ENCODE measurements around the gene ZC3H6. TPM values are rescaled to one million over a fixed set of nuclear protein-coding genes. Genes with fewer than 3 reads are reported as not detected.
"Not testable (repeated sequence)": the region's sequence is repeated elsewhere in the genome, so short reads cannot be mapped to it uniquely, and the experiment has no call there.

Gene ZC3H6
- total RNA-seq, 2 donors from 2014 or later, result 17.7 to 19.6 TPM

DNA sequence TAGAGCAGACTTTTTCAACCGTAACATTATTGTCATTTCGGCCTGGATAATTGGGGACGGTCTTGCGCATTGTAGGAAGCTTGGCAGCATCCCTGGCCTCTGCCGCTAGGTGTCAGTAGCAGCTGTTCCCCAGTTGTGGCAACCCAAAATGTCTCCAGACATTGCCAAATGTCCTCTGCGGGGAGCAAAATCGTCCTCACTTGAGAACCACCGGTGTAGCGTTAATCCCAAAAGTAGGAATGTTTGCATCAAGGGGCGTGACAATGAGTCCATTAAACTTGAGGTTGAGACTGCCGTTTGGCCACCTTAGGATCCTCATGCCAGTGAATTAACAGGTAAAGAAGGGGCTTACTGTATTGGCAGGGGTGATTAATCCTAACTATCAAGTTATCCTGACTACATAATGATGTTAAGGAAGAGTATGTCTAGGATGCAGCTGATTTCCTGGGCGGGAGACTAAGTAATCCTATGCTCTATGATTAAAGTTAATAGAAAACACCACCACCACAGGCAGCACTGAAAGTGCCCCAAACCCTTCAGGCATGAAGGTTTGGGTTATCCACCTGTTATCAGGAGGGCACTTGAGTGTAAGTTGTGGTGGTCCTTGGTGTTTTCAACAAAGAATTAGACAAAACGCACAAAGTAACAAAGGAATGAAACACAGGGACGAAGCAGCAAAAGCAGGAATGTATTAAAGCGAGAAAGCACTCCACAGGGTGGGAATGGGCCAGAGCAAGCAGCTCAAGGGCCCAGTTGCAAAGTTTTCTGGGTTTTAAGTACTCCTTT is 15.7 kb upstream of the ZC3H6 start:
- peak overlapping the region; percentile 79 for H3K4me3 Mint-ChIP-seq
- peaks cover 7% of the 10 kb centered on the region for H3K4me1 Mint-ChIP-seq

DNA sequence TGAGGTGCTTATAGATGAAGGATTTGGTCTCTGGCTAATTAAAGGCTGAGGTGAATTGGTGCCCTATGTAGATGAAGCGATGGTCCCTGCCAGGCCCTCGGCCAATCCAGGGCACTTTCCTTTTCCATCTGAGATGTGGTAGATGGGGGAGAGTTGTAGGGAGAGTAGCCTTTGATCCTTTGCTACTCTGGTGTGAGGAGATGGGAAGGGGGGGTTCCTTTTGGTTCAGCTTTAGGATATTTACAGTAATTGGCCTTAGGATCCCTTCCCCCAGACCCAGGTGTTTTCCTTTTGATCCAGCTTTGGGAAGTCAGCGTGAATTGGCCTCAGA is 15.1 kb upstream of the ZC3H6 start:
- Mint-ChIP-seq H3K27me3 (no peaks in the 10 kb centered on the region), H3K4me1 (peaks cover 7% of the 10 kb centered on the region), H3K4me3 (no peak overlapping the region), H3K36me3 (ENCODE audit: low read depth) (no peaks in the 10 kb centered on the region), H3K27ac (peak overlapping the region; percentile 83)
- ATAC-seq (no peak), DNase-seq (no peak)
- no peaks in the 10 kb centered on the region for H3K9me3 ChIP-seq (ENCODE audit: control insufficient read depth, low read length, poor library complexity, severe bottlenecking)

More for the DNA sequence above, 15.7 kb upstream of the ZC3H6 start:
- peak; percentile 54 to 76 (median 65) for DNase-seq
- no peaks in the 10 kb centered on the region for H3K27me3 Mint-ChIP-seq
- ATAC-seq, result peak; percentile 53
- H3K27ac Mint-ChIP-seq, result peak overlapping the region; percentile 83
- H3K9me3 ChIP-seq (ENCODE audit: control insufficient read depth, low read length, poor library complexity, severe bottlenecking), result no peaks in the 10 kb centered on the region
- no peaks in the 10 kb centered on the region for H3K36me3 Mint-ChIP-seq (ENCODE audit: low read depth)

DNA sequence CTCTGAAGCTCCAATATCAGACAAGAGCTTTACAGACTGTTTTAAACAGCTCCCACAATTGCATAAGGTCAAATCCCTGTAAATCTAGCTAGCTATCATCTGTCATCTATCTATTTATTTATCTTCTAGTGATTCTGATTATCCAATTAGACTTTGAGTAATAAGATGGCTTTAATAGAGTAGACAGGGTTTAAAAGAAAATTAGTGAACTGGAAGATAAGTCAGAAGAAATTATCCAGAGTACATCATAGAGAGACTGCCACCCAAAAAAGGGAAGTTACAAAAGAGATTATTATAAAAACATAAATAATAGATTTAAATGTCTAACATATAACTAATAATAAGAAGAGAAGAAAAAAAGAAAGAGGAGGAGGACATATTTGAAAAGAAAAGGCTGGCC is 12.5 kb upstream of the ZC3H6 start:
- H3K9me3 ChIP-seq (ENCODE audit: control insufficient read depth, low read length, poor library complexity, severe bottlenecking), result no peaks in the 10 kb centered on the region
- Mint-ChIP-seq H3K36me3 (ENCODE audit: low read depth) (no peaks in the 10 kb centered on the region), H3K27me3 (no peaks in the 10 kb centered on the region), H3K27ac (no peak overlapping the region), H3K4me1 (peaks cover 7% of the 10 kb centered on the region), H3K4me3 (no peak overlapping the region)
- no peak for ATAC-seq
- DNase-seq, result no peak

DNA sequence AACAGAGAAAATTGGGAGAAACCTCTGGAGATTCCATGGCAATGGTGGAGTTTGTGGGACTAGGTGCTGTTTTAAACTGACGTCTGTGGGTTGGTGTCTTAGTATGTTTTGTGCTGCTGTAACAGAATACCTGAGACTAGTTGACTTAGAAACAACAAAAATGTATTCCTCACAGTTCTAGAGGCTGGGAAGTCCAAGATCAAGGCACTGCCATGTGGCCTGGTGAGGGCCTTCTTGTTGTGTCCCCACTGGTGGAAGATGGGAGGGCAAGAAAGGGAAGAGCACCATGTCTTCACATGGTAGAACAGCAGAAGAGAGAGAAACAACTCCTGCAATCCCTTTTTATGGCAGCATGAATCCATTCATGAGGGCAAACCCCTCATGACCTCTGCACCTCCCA is 6.8 kb upstream of the ZC3H6 start:
- H3K4me1 Mint-ChIP-seq, result no peaks in the 10 kb centered on the region
- DNase-seq (no peak), ATAC-seq (no peak)
- no peaks in the 10 kb centered on the region for H3K36me3 Mint-ChIP-seq (ENCODE audit: low read depth)
- no peak overlapping the region for H3K4me3 Mint-ChIP-seq
- no peak overlapping the region for H3K27ac Mint-ChIP-seq
- no peaks in the 10 kb centered on the region for H3K27me3 Mint-ChIP-seq
- no peaks in the 10 kb centered on the region for H3K9me3 ChIP-seq (ENCODE audit: control insufficient read depth, low read length, poor library complexity, severe bottlenecking)

DNA sequence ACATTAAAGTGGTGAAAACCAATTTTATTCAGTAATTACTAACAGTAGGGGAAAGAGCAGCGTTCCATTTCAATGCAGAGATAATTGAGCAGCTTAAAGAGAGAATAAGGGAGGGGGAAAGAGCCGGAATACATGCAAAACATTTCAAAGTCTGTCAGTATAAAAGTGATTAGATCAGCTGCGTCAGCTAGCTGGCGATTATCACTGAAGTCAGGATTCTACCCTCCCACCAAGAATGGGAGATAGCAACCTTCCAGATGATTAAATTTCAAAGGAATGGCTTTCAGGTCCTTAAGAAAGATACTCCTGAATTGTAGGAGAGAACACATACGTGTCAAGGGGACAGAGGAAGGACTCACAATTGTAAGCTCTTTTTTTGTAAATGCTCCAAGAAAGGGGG is 2.7 kb upstream of the ZC3H6 start:
- H3K9me3 ChIP-seq (ENCODE audit: control insufficient read depth, low read length, poor library complexity, severe bottlenecking), result no peaks in the 10 kb centered on the region
- Mint-ChIP-seq H3K36me3 (ENCODE audit: low read depth) (no peaks in the 10 kb centered on the region), H3K27ac (no peak overlapping the region), H3K27me3 (no peaks in the 10 kb centered on the region), H3K4me3 (no peak overlapping the region), H3K4me1 (peaks cover 3% of the 10 kb centered on the region)
- no peak for ATAC-seq
- no peak for DNase-seq

DNA sequence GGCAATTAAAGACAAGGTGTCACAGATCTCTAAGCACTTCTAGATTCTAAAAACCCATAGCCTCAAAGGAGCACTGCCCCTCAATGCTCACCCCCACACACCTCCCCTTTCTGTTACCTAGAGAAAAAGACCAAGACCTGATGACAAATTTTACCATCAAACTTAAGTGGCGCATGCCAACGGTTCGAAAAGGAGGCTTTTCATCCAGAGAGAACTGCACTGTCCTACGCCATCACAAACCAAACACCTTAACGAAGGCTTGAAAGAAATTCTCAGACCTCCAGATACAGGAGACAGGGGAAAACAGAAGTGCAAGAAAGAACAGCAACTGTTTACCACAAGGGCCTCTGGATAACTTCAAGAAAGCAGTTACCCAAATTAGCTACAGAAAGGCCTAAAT is 2.0 kb upstream of the ZC3H6 start:
- no peak for ATAC-seq
- no peak overlapping the region for H3K4me3 Mint-ChIP-seq
- DNase-seq, result no peak
- no peaks in the 10 kb centered on the region for H3K27me3 Mint-ChIP-seq
- no peaks in the 10 kb centered on the region for H3K9me3 ChIP-seq (ENCODE audit: control insufficient read depth, low read length, poor library complexity, severe bottlenecking)
- H3K4me1 Mint-ChIP-seq, result peaks cover 4% of the 10 kb centered on the region
- no peaks in the 10 kb centered on the region for H3K36me3 Mint-ChIP-seq (ENCODE audit: low read depth)
- H3K27ac Mint-ChIP-seq, result no peak overlapping the region

DNA sequence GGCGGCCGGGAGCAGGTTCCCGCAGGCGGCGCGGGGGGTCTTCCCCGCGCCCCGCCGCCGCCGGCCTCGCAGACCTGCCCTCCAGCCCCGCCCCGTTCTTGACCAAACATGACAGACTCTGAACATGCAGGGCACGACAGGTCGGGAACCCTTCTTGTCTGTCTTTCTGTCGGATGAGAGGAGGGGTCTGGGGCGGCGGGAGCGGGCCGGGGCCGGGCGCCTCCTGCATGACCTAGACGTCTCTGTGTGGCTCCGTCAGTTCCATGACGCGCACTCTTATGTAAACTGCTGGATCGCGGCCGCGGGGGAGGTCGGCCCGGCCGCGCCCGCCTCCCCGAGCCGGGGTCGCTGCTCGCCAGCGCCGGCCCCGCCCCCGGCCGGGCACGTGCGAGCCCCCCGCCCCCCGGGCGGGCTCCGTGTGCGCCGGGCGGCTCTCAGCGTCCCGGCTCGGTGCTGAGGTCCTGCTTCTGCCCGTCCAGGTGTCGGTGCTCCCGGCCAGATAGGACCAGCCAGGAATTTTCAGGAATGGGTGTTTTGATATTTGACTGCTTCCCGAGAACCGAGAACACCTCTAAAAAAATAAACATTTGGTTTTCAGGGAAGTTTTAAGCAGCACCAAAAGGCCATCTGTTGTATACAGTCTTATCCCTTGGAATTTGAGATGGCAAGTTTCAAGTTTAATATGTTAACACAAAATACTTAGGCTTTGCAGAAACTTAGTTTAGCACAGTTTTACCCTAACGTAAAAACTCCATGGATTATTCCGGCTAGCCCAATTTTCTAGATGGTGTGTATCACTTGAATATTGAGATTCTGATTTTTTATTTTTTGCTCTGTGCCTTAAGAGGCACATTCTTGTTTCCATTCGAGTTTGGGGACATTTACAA is 733 bp downstream of the ZC3H6 start:
- no peaks in the 10 kb centered on the region for H3K36me3 Mint-ChIP-seq (ENCODE audit: low read depth)
- H3K27me3 Mint-ChIP-seq, result no peaks in the 10 kb centered on the region
- peaks cover 11% of the 10 kb centered on the region for H3K4me1 Mint-ChIP-seq
- no peaks in the 10 kb centered on the region for H3K9me3 ChIP-seq (ENCODE audit: control insufficient read depth, low read length, poor library complexity, severe bottlenecking)
- peak overlapping the region; percentile 97 for H3K27ac Mint-ChIP-seq
- ATAC-seq, result peak; percentile 63
- peak; percentile 63 to 72 (median 69) for DNase-seq
- peak overlapping the region; percentile 93 for H3K4me3 Mint-ChIP-seq

DNA sequence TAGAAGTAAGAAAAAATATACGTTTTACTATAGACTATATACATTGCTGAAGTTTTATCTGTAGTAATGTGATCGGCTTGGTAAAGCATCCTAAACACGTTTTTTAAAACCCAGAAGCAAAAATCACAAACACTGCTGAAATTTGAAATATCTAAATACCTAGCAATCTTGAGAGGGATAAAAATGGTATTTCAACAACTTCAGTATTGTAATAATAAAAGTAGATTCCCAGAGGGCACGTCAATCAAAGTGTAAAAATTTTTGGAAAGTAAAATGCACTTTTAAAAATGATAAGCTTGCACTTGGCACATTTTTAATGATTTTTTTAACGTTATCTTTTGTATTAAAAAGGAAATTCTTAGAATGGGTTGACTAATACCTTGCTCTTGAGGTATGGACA is 1.6 kb downstream of the ZC3H6 start:
- no peaks in the 10 kb centered on the region for H3K27me3 Mint-ChIP-seq
- no peak overlapping the region for H3K4me3 Mint-ChIP-seq
- no peaks in the 10 kb centered on the region for H3K9me3 ChIP-seq (ENCODE audit: control insufficient read depth, low read length, poor library complexity, severe bottlenecking)
- H3K27ac Mint-ChIP-seq, result peak overlapping the region; percentile 97
- peaks cover 16% of the 10 kb centered on the region for H3K4me1 Mint-ChIP-seq
- ATAC-seq (no peak), DNase-seq (no peak)
- no peaks in the 10 kb centered on the region for H3K36me3 Mint-ChIP-seq (ENCODE audit: low read depth)

DNA sequence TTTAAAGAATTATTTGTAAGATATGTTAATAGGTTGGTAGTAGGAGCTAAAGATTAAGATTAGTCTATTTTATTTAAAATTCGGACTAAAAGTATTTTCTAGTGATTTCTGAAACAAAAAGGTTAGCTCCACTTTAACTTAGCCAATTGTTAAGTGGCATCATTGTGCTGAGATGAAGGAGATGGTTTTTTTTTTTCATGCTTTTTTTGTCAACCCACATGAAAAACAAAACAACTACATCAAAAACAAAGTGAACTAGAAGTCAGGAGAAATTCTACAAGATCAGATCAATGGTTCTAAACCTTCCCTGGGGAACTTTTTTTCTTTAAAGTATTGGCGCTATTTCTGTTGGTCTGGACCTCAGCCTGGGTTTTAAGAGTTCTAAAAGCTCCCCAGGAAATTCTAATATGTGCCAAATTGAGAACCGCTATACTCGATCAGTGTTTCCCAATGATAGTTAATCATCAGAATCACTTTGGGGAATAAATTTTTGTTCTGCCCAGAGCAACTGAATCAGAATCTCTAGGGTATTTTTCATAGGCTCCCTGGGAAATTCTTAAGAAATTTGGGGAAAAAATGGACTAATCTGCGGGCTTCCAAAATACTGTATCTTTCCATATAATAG is 2.3 kb downstream of the ZC3H6 start:
- Mint-ChIP-seq H3K4me3 (no peak overlapping the region), H3K4me1 (peaks cover 21% of the 10 kb centered on the region), H3K27ac (peak overlapping the region; percentile 97), H3K36me3 (ENCODE audit: low read depth) (no peaks in the 10 kb centered on the region), H3K27me3 (no peaks in the 10 kb centered on the region)
- DNase-seq (no peak), ATAC-seq (no peak)
- H3K9me3 ChIP-seq (ENCODE audit: control insufficient read depth, low read length, poor library complexity, severe bottlenecking), result no peaks in the 10 kb centered on the region

DNA sequence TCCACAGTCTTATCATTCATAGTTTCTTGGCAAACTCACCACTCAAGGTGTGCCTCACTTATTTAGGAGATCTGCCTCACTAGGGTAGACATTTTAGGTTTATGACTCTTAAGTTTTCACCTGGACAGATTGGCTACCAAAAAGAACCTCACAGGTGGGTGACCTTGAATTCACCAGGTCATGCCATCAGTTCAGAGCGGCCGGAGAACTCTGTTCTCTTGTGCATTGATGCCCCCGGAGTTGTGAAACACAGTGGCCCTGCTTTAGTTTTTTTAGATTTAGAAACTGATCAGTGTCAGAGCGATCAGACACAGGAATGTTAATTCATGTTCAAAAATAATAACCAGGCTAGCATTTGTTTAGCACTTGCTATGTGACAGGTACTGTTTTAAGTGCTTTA is 6.7 kb downstream of the ZC3H6 start:
- H3K9me3 ChIP-seq (ENCODE audit: control insufficient read depth, low read length, poor library complexity, severe bottlenecking); DNase-seq; H3K36me3 Mint-ChIP-seq (ENCODE audit: low read depth); ATAC-seq; H3K4me3 Mint-ChIP-seq; H3K27me3 Mint-ChIP-seq: not testable (repeated sequence)
- H3K4me1 Mint-ChIP-seq, result peaks cover 22% of the 10 kb centered on the region
- peak overlapping the region; percentile 41 for H3K27ac Mint-ChIP-seq

DNA sequence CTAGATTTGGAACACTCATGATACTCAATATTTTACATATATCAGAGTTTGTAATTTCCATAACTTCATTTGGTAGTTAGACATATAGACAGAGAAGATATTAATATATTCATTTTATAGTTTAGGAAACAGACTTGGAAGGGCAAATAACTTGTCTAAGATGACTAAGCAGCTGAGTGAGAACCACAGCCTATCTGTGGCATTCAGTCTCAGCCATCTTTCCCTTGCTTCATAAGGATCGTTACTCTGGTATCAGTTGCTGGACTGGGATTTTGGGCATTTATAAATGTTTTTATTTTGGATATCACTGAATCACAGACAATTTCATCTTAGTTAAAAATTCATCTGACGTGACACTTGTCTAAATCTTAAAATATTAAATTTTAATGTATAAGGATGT is 8.1 kb downstream of the ZC3H6 start:
- not testable (repeated sequence) for H3K27me3 Mint-ChIP-seq; H3K4me3 Mint-ChIP-seq; DNase-seq; ATAC-seq; H3K27ac Mint-ChIP-seq; H3K9me3 ChIP-seq (ENCODE audit: control insufficient read depth, low read length, poor library complexity, severe bottlenecking); H3K36me3 Mint-ChIP-seq (ENCODE audit: low read depth)
- H3K4me1 Mint-ChIP-seq, result peaks cover 20% of the 10 kb centered on the region

DNA sequence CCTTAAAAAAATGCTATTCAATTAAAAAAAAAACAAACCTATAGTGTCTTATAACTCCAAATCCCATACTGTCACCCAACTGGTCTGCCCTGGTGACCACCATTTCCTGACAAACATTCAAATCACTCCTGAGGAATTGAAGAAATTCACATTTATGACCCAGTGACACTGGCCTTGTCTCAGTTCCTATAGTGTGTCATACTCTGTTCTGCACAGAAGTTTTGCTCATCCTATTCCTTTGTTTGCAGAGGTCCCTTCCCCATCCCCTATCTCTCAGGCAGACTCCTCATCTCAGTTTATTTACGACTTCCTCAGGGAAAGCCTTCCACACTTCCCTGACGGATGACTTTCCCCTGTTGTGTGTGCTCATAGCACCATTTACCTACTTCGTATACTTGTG is 14.7 kb downstream of the ZC3H6 start:
- no peak overlapping the region for H3K27ac Mint-ChIP-seq
- ATAC-seq (no peak), DNase-seq (no peak)
- no peak overlapping the region for H3K4me3 Mint-ChIP-seq
- H3K27me3 Mint-ChIP-seq, result no peaks in the 10 kb centered on the region
- H3K36me3 Mint-ChIP-seq (ENCODE audit: low read depth), result peaks cover 2% of the 10 kb centered on the region
- no peaks in the 10 kb centered on the region for H3K9me3 ChIP-seq (ENCODE audit: control insufficient read depth, low read length, poor library complexity, severe bottlenecking)
- H3K4me1 Mint-ChIP-seq, result peaks cover 8% of the 10 kb centered on the region

DNA sequence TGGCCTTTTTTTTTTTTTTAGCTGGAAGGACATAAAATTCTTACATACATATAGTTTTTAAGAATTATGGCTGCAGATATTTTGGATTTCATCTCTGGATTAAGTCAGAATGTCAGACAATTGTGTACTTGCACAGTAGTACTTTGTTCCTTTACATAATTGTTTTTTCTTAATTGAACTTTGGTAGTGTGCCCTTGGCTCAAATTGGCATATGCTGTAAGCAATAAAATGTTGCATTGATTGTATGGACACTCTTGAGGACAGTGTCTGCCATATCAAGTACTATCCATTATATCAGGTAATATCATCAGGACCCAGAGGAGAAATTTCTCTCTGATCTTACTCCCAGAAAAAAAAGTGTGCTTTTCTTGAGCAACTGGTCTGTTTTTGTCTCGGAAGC is 15.3 kb downstream of the ZC3H6 start:
- Mint-ChIP-seq H3K4me1 (peaks cover 8% of the 10 kb centered on the region), H3K4me3 (no peak overlapping the region), H3K36me3 (ENCODE audit: low read depth) (peaks cover 2% of the 10 kb centered on the region), H3K27ac (no peak overlapping the region), H3K27me3 (no peaks in the 10 kb centered on the region)
- H3K9me3 ChIP-seq (ENCODE audit: control insufficient read depth, low read length, poor library complexity, severe bottlenecking), result no peaks in the 10 kb centered on the region
- ATAC-seq (no peak), DNase-seq (no peak)
